ENCODE data around the gene CDKL1.

The CDKL1 gene

DNA sequence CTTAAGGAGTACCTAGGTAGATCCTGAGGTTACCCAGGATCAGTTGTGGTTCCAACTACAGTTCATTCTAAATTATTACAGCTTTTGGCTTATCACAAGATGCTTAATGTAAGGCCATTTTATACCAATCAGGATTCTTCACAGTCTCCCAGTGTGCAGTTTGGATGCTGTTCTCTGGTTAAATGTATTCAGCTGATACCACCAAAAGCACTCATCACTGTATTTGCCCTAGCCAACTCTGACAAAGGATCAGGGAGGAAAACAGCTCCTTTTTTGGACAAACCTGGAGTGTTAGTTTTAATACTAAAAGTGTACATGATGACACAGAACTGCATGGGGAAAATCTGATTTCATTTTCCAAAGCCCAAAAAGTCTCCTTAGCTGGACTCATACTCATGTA lies 65.1 kb downstream of the CDKL1 start:
- no peak for DNase-seq (ENCODE audit: extremely low spot score)
- ChIA-PET CTCF (interaction anchor here (0.6 to 1.8 kb wide), 2 partner anchors 11 to 529 kb away, joined by 5 to 7 read pairs; no protein-coding TSS in a partner anchor), POLR2A (interaction anchor here (1.0 kb wide), 1 partner anchor 19 kb away, joined by 6 read pairs; the partner anchor contains the start of genes DMAC2L and L2HGDH)
- TF ChIP-seq LEF1 (IDR thresholded peaks at IDR 0.05; ENCODE audit: borderline replicate concordance), result no peak
- no peak for TF ChIP-seq CTBP1 (IDR thresholded peaks at IDR 0.05; ENCODE audit: borderline replicate concordance)
- TF ChIP-seq BHLHE40 (IDR thresholded peaks at IDR 0.05; ENCODE audit: borderline replicate concordance), result no peak
- no peak for TF ChIP-seq ARNT (IDR thresholded peaks at IDR 0.05)
- TF ChIP-seq L3MBTL2 (conservative IDR thresholded peaks at IDR 0.05), result no peak
- no peak for TF ChIP-seq TARDBP (IDR thresholded peaks at IDR 0.05)
- no peak for TF ChIP-seq FOXA1 (IDR thresholded peaks at IDR 0.05)
- TF ChIP-seq NFRKB (IDR thresholded peaks at IDR 0.05), result no peak
- TF ChIP-seq PKNOX1 (IDR thresholded peaks at IDR 0.05), result no peak
- TF ChIP-seq SP1 (IDR thresholded peaks at IDR 0.05), result no peak
- TF ChIP-seq FOXK2 (IDR thresholded peaks at IDR 0.05), result no peak
- TF ChIP-seq SUZ12 (IDR thresholded peaks at IDR 0.05), result no peak
- TF ChIP-seq ELF4 (IDR thresholded peaks at IDR 0.05), result no peak
- no peak for TF ChIP-seq HDGF (IDR thresholded peaks at IDR 0.05; ENCODE audit: borderline replicate concordance)
- no peak for TF ChIP-seq ZNF384 (IDR thresholded peaks at IDR 0.05)
- TF ChIP-seq FOXM1 (IDR thresholded peaks at IDR 0.05; ENCODE audit: borderline replicate concordance), result no peak

- POLR2A ChIA-PET, result interaction anchor here (0.9 to 3.9 kb wide), 2 partner anchors 9 kb away, joined by 3 to 35 read pairs; partner anchors contain the start of genes DMAC2L and L2HGDH
- TF ChIP-seq PKNOX1 (IDR thresholded peaks at IDR 0.05) (peak; percentile 58; the same call in 1 of the 2 replicates), ARNT (IDR thresholded peaks at IDR 0.05) (no peak), ELF4 (IDR thresholded peaks at IDR 0.05) (0 out of 2 replicates have a peak, but pooled peaks have one; percentile 8), TARDBP (IDR thresholded peaks at IDR 0.05) (no peak)
- peak; percentile 74 for DNase-seq (ENCODE audit: extremely low spot score)
- CTCF ChIA-PET, result interaction anchor here (0.6 to 1.9 kb wide), 14 partner anchors 8 to 454 kb away, joined by 3 to 10 read pairs (median 4); partner anchors contain the start of genes DMAC2L and L2HGDH
Observed at GRCh38 chr14:50321009-50321660, 75.5 kb downstream of the CDKL1 start.

DNA sequence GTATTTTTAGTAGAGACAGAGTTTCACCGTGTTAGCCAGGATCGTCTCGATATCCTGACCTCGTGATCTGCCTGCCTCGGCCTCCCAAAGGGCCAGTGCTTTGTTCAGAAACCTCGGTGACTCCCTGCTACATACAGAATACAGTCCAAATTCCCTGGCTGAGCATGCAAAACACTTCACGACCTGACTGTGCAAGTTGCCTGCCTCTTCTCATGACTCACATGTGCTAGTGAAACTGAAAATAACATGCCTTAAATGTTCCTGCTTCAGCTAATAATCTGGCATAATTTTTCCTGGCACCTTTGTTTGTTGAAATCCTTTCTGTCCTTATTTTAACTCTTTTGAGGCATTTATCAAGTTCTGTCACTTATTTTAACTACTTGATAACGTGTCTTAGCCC lies 76.4 kb downstream of the CDKL1 start:
- POLR2A ChIA-PET, result interaction anchor here (3.9 kb wide), 1 partner anchor 8 kb away, joined by 35 read pairs; the partner anchor contains the start of genes DMAC2L and L2HGDH
- DNase-seq (ENCODE audit: extremely low spot score), result no peak
- CTCF ChIA-PET, result interaction anchor here (0.6 to 1.9 kb wide), 11 partner anchors 8 to 455 kb away, joined by 3 to 10 read pairs (median 5); partner anchors contain the start of genes DMAC2L and L2HGDH
- TF ChIP-seq FOXM1 (IDR thresholded peaks at IDR 0.05; ENCODE audit: borderline replicate concordance) (no peak), PKNOX1 (IDR thresholded peaks at IDR 0.05) (no peak), ARNT (IDR thresholded peaks at IDR 0.05) (no peak), CTBP1 (IDR thresholded peaks at IDR 0.05; ENCODE audit: borderline replicate concordance) (no peak), FOXK2 (IDR thresholded peaks at IDR 0.05) (no peak), SP1 (IDR thresholded peaks at IDR 0.05) (no peak)

GRCh38 chr14:50319721-50320120 lies 77.0 kb downstream of the CDKL1 start:
- DNase-seq (ENCODE audit: extremely low spot score), result no peak
- TF ChIP-seq ELF4 (IDR thresholded peaks at IDR 0.05), result no peak
- no peak for TF ChIP-seq SP1 (IDR thresholded peaks at IDR 0.05)
- no peak for TF ChIP-seq HDGF (IDR thresholded peaks at IDR 0.05; ENCODE audit: borderline replicate concordance)
- TF ChIP-seq FOXA1 (IDR thresholded peaks at IDR 0.05), result no peak
- no peak for TF ChIP-seq ARNT (IDR thresholded peaks at IDR 0.05)
- TF ChIP-seq ZNF384 (IDR thresholded peaks at IDR 0.05), result no peak
- TF ChIP-seq CTBP1 (IDR thresholded peaks at IDR 0.05; ENCODE audit: borderline replicate concordance), result no peak
- TF ChIP-seq SUZ12 (IDR thresholded peaks at IDR 0.05), result no peak
- TF ChIP-seq FOXK2 (IDR thresholded peaks at IDR 0.05), result no peak
- TF ChIP-seq LEF1 (IDR thresholded peaks at IDR 0.05; ENCODE audit: borderline replicate concordance), result no peak
- TF ChIP-seq PKNOX1 (IDR thresholded peaks at IDR 0.05), result no peak
- TF ChIP-seq BHLHE40 (IDR thresholded peaks at IDR 0.05; ENCODE audit: borderline replicate concordance), result no peak
- ChIA-PET CTCF (interaction anchor here (0.6 to 1.9 kb wide), 4 partner anchors 11 to 455 kb away, joined by 3 to 10 read pairs (median 6); no protein-coding TSS in a partner anchor), POLR2A (no interaction called here)

- DNase-seq (ENCODE audit: extremely low spot score), result no peak
- CTCF ChIA-PET, result interaction anchor here (0.6 to 1.9 kb wide), 2 partner anchors 225 to 456 kb away, joined by 4 read pairs; no protein-coding TSS in a partner anchor
- TF ChIP-seq LEF1 (IDR thresholded peaks at IDR 0.05; ENCODE audit: borderline replicate concordance) (no peak), ZNF384 (IDR thresholded peaks at IDR 0.05) (no peak), CTBP1 (IDR thresholded peaks at IDR 0.05; ENCODE audit: borderline replicate concordance) (no peak), SP1 (IDR thresholded peaks at IDR 0.05) (no peak), ELF4 (IDR thresholded peaks at IDR 0.05) (no peak), FOXA1 (IDR thresholded peaks at IDR 0.05) (no peak), HDGF (IDR thresholded peaks at IDR 0.05; ENCODE audit: borderline replicate concordance) (no peak), NFRKB (IDR thresholded peaks at IDR 0.05) (no peak), L3MBTL2 (conservative IDR thresholded peaks at IDR 0.05) (no peak), PKNOX1 (IDR thresholded peaks at IDR 0.05) (no peak), TARDBP (IDR thresholded peaks at IDR 0.05) (no peak), BHLHE40 (IDR thresholded peaks at IDR 0.05; ENCODE audit: borderline replicate concordance) (no peak), SUZ12 (IDR thresholded peaks at IDR 0.05) (no peak), FOXK2 (IDR thresholded peaks at IDR 0.05) (no peak), ARNT (IDR thresholded peaks at IDR 0.05) (no peak), FOXM1 (IDR thresholded peaks at IDR 0.05; ENCODE audit: borderline replicate concordance) (no peak)
- POLR2A ChIA-PET, result no interaction called here
Observed at GRCh38 chr14:50319293-50319692, 77.4 kb downstream of the CDKL1 start.
